Epithelial cell of proximal tubule (primary cell): ENCODE data around the gene GSTO2. TPM values are rescaled to one million over a fixed set of nuclear protein-coding genes. Genes with fewer than 3 reads are reported as not detected.

Source experiments
- DNase-seq: peaks from one replicate; pipeline ENCODE4 v3.0.0-alpha.2; 2011; ENCODE audit warnings: low read depth
- H3K4me3 ChIP-seq: 2 replicates; pipeline ENCODE4 v1.5.1; 2011; ENCODE audit warnings: low read depth, mild to moderate bottlenecking, low read length
- CTCF ChIP-seq: conservative IDR thresholded peaks from 2 replicates; pipeline ENCODE4 v1.5.1; 2012; ENCODE audit warnings: low read depth, mild to moderate bottlenecking, low read length
- total RNA-seq: library from RNA; depleted of rRNA; stranded (reverse); fragments of >200 nt; gene quantifications from 2 replicates; pipeline ENCODE4 v1.2.3, GENCODE V29; 2015

GSTO2 gene
- total RNA-seq, 1 donor from 2014 or later = 9.5 TPM

DNA sequence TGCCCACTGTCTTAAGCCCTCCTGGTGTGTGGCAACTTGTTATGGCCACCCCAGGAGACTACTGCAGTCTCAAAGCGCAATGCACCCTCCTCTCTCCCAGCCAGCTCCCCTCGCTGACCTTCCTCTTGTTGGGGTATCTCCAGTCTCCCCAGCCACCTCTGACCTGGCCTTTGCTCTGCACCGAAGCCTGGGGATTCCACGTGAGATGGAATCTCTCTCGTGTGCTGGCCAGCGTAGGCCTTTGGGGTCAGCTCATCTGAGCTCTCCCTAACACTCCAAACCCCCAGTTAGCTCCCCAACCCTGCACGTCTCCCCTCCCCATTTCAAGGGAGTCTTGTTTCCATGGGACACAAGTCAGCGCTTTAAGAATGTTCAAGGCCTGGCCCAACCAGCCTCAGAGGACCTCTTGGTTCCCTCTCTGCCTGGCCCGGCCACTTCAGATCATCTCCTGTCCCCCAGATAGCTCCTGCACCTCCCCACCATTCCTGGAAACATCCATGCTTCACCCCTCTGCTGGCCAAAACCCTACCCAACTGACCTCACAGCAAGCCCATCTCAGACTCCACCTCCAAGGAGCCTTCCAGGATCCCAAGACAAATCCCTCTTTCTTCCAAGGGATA is 58.1 kb downstream of the GSTO2 start:
- no peak overlapping the region for H3K4me3 ChIP-seq
- DNase-seq = no peak
- no peak for TF ChIP-seq CTCF

DNA sequence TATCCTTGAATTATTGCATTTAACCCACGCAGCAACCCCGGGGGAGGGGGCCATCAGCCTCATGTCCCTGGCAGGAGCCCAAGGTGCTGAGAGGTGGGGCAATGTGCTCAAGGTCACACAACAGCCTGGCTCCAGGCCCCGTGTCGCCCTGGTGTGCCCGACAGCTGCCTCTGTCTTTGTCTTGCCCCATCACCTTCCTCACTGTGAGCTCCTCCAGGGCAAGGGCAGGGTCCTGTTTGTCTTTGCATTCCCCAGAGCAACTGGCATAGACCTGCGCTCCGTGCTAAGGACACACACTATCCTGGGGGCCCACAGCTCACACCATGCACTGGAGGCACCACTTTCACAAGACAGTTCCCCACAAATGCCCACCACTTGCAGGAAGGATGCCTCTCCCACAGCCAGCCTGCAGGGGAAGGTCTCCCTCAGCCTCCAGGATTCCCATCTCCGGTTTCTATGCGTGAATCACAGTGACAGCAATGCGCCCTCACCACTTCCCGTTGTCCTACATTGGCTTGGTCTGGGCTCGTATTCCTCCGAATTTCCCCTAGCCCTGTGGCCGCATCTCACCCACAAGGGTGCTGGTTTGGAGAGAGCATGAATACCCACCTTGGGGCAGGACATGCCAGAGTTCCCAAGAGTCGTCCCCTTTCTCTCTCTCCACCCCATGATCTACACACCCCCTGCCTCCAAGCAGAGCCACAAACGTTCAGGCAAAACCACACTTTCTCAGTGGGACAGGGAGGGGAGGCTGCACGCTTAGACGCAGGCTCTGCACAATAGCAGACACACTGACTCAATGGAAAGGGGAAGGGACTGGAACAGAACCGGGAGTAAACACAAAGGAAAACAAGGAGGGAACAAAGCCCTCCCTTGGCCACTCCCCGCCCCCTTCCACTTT is 59.0 kb downstream of the GSTO2 start:
- H3K4me3 ChIP-seq = no peak overlapping the region
- no peak for DNase-seq
- TF ChIP-seq CTCF = no peak

- no peak for TF ChIP-seq CTCF
- DNase-seq = no peak
- H3K4me3 ChIP-seq = no peak overlapping the region
Observed at GRCh38 chr10:104328646-104328895, 59.6 kb downstream of the GSTO2 start.

DNA sequence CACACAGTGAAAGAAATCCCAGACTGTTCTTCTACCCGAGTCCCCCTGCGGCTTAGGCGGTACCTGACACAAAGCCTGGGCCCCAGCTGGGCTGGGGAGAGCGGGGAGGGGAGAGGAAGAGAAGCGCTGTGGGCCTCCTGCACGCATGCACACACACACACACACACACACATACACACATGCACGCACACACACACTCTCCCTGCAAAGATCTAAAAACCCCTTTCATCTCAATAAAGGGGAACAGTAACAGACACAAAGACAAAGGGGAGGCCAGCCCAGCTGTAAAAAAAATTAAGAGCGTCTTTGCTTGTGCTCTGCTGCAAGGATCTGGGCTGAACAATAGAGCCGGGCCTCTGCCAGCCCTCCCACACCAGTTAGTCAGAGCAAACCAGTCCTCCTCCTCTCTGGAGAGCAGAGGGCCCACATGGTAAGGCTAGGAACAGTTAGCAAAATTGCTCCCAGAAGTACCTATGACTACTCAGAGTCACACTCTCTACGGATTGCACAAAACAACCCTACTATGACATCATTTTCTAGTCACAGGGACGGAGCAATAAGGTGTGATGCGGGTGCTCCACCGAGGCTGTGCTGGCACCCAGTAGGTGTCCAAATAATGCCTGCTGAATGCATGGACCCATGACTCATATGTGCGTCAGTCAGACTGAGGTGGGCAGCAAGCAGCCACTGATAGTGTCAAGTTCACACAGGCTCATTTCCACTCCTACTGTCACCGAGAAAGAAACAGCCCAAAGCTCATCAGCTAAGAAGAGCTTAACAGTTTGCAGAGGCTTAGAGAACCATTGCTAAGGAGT is 60.1 kb downstream of the GSTO2 start:
- no peak overlapping the region for H3K4me3 ChIP-seq
- TF ChIP-seq CTCF = no peak
- DNase-seq = peak; percentile 54

DNA sequence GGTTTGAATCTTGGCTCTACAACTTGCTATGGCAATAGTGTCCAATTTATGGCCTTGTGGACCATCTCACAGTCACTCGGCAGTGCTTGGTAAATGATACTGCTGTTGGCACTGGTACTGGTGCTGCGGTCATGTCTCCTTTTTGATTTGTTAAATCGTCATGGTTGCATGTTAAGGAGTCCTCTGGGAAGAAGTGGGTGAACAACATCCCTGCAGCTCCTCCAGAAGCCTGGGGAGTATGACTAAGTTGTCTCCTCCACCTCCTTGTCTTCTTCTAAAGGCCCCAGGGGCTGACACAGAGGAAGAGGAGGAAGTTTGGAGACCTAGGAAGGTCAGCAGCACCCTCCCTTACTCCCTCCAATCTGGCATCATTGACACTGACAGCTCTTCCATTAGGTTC is 60.8 kb downstream of the GSTO2 start:
- no peak for TF ChIP-seq CTCF
- no peak overlapping the region for H3K4me3 ChIP-seq
- no peak for DNase-seq

- TF ChIP-seq CTCF = no peak
- DNase-seq = peak; percentile 76
- peak overlapping the region; percentile 2 for H3K4me3 ChIP-seq
Observed at GRCh38 chr10:104330168-104331110, 61.5 kb downstream of the GSTO2 start.
